ENCODE measurements around the gene CCDC57.

CCDC57 gene

DNA sequence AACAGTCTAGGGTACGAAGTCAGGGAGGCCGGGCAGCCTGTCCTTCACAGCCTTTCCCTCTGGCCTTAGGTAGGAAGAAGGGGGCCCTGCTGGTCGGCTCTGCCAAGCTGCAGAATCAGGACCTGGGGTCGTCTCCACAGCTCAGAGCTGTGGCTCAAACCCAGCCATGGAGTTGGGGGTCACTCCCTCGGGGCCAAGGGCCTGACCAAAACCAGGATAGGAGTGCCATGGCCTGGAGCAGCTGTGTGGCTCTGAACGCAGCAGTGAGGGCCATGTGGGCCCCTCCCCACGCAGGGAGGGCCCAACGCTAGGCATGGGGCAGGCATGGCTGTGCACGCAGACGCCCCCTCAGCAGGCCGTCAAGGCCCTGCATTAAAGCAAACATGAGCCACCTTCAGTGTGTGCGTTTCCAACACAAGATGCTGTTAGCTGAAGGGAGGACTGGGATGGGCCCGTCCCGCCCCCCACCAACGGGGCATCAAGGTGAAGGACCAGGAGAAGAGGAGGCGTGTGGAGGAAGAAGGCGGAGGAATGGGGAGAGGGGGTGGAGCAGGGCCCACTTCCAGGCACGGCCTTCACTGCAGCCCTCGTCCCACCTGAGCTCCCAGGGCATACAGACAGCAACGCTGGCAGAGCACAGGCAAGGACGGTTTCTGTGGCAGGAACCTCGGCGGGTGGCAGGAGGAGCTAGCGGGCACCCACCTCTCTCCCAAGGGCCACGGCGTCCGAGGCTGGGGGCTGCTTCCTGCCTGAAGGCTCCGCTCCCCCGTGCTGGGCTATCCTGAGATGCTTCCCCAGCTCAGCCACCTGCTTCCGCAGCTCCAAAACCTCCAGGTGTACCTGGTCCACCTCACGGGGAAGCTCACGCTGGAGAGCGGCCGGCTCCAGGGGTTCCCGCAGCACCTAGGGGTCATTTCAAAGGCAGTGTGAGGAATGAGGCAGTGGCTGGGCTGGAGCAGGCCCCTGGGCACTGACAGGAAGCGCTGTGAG lies 55.3 kb downstream of the CCDC57 start:
- Histone ChIP-seq H3K36me3 (ENCODE audit: control insufficient read depth, low read length) (no peaks in the 10 kb centered on the region), H3K27me3 (ENCODE audit: control insufficient read depth, low read length) (no peaks in the 10 kb centered on the region), H3K4me3 (ENCODE audit: low read length) (no peak overlapping the region), H3K27ac (ENCODE audit: low read depth, low read length) (no peak overlapping the region), H4K20me1 (ENCODE audit: control insufficient read depth, insufficient read depth, low read depth, low read length) (no peaks in the 10 kb centered on the region), H3K79me2 (ENCODE audit: control insufficient read depth, low read length) (no peaks in the 10 kb centered on the region), H3K9me2 (replicated peaks; ENCODE audit: control insufficient read depth, low read length) (no peaks in the 10 kb centered on the region), H3K9me3 (ENCODE audit: control insufficient read depth, insufficient read depth, low read length) (no peaks in the 10 kb centered on the region), H3K4me1 (ENCODE audit: control insufficient read depth, low read length) (no peaks in the 10 kb centered on the region), H3F3A (ENCODE audit: control insufficient read depth, insufficient read depth) (no peaks in the 10 kb centered on the region), H3K4me2 (ENCODE audit: low read length) (no peak overlapping the region)
- TF ChIP-seq, protein P1, sequence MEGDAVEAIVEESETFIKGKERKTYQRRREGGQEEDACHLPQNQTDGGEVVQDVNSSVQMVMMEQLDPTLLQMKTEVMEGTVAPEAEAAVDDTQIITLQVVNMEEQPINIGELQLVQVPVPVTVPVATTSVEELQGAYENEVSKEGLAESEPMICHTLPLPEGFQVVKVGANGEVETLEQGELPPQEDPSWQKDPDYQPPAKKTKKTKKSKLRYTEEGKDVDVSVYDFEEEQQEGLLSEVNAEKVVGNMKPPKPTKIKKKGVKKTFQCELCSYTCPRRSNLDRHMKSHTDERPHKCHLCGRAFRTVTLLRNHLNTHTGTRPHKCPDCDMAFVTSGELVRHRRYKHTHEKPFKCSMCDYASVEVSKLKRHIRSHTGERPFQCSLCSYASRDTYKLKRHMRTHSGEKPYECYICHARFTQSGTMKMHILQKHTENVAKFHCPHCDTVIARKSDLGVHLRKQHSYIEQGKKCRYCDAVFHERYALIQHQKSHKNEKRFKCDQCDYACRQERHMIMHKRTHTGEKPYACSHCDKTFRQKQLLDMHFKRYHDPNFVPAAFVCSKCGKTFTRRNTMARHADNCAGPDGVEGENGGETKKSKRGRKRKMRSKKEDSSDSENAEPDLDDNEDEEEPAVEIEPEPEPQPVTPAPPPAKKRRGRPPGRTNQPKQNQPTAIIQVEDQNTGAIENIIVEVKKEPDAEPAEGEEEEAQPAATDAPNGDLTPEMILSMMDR (IDR thresholded peaks at IDR 0.05; ENCODE audit: low read depth, low read length, poor library complexity, severe bottlenecking) = no peak
- TF ChIP-seq EZH2phosphoT487 (IDR thresholded peaks at IDR 0.05; ENCODE audit: borderline replicate concordance, low read length) = no peak

DNA sequence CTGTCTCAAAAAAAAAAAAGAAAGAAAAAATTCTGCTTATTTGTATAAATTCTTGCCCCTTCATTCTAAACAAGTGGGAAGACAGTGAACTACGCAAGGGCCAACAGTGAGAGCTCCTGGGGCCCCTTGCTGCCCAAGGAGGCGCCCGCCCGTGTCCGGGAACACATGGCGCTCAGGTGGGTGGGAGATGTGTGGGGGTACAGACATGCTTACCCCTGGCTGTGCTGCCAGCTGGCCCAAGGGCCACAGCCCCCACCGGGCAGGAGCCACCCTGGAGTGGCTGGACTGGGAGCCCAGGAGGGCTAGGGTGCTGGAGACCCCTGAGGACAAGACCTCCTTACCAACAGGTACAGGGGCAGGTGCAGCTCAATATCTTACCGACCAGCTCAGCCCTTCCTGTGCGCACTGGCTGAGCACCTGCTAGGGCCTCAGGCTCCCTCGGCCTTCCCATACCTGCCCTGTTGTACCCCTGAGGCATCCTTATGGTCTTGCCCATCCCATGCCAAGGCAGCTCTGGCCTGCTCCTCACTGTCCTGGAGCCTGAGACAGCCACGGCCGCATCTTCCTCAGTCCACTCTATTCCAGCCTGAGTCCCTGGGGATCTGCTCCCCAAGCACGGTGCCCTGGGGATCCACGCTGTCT lies 56.2 kb downstream of the CCDC57 start:
- no peak overlapping the region for H3K4me2 ChIP-seq (ENCODE audit: low read length)
- H3K9me2 ChIP-seq (replicated peaks; ENCODE audit: control insufficient read depth, low read length) = no peaks in the 10 kb centered on the region
- H3F3A ChIP-seq (ENCODE audit: control insufficient read depth, insufficient read depth) = no peaks in the 10 kb centered on the region
- no peaks in the 10 kb centered on the region for H4K20me1 ChIP-seq (ENCODE audit: control insufficient read depth, insufficient read depth, low read depth, low read length)
- H3K79me2 ChIP-seq (ENCODE audit: control insufficient read depth, low read length) = no peaks in the 10 kb centered on the region
- H3K36me3 ChIP-seq (ENCODE audit: control insufficient read depth, low read length) = no peaks in the 10 kb centered on the region
- no peaks in the 10 kb centered on the region for H3K27me3 ChIP-seq (ENCODE audit: control insufficient read depth, low read length)
- no peak overlapping the region for H3K4me3 ChIP-seq (ENCODE audit: low read length)
- no peak overlapping the region for H3K27ac ChIP-seq (ENCODE audit: low read depth, low read length)
- TF ChIP-seq, protein P1 (IDR thresholded peaks at IDR 0.05; ENCODE audit: low read depth, low read length, poor library complexity, severe bottlenecking) = no peak
- no peak for TF ChIP-seq EZH2phosphoT487 (IDR thresholded peaks at IDR 0.05; ENCODE audit: borderline replicate concordance, low read length)
- H3K4me1 ChIP-seq (ENCODE audit: control insufficient read depth, low read length) = no peaks in the 10 kb centered on the region
- peaks cover 1% of the 10 kb centered on the region; the same call in 1 of the 2 replicates for H3K9me3 ChIP-seq (ENCODE audit: control insufficient read depth, insufficient read depth, low read length)

DNA sequence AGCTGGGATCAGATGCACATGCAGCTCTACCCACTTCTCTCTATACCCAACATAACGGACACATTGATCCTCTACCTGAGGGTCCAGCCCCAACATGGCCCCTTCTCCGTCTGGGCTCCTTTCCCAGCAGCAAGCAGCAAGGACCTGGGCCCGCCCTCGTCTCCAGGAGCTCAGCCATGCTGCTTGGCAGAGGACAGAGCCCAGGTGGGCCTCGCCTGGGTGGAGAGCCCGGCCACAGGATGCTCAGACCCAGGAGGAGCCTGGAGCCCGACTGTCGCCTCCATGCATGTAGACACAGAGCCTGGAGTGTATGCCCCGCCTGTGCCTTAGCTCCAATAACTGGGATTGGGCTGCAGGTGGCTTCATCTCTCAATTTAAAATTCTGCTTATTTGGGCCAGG lies 57.0 kb downstream of the CCDC57 start:
- no peaks in the 10 kb centered on the region for H4K20me1 ChIP-seq (ENCODE audit: control insufficient read depth, insufficient read depth, low read depth, low read length)
- H3K36me3 ChIP-seq (ENCODE audit: control insufficient read depth, low read length) = no peaks in the 10 kb centered on the region
- H3K9me3 ChIP-seq (ENCODE audit: control insufficient read depth, insufficient read depth, low read length) = peaks cover 7% of the 10 kb centered on the region; the same call in 1 of the 2 replicates
- H3K9me2 ChIP-seq (replicated peaks; ENCODE audit: control insufficient read depth, low read length) = no peaks in the 10 kb centered on the region
- H3K4me3 ChIP-seq (ENCODE audit: low read length) = no peak overlapping the region
- TF ChIP-seq EZH2phosphoT487 (IDR thresholded peaks at IDR 0.05; ENCODE audit: borderline replicate concordance, low read length) = no peak
- TF ChIP-seq, protein P1 (IDR thresholded peaks at IDR 0.05; ENCODE audit: low read depth, low read length, poor library complexity, severe bottlenecking) = no peak
- H3K4me1 ChIP-seq (ENCODE audit: control insufficient read depth, low read length) = no peaks in the 10 kb centered on the region
- H3K27ac ChIP-seq (ENCODE audit: low read depth, low read length) = no peak overlapping the region
- H3K79me2 ChIP-seq (ENCODE audit: control insufficient read depth, low read length) = no peaks in the 10 kb centered on the region
- 0 out of 2 replicates have a peak, but pooled peaks cover 3% of the 10 kb centered on the region for H3F3A ChIP-seq (ENCODE audit: control insufficient read depth, insufficient read depth)
- H3K27me3 ChIP-seq (ENCODE audit: control insufficient read depth, low read length) = no peaks in the 10 kb centered on the region
- H3K4me2 ChIP-seq (ENCODE audit: low read length) = no peak overlapping the region
